GM12878 (cell line): ENCODE data around the gene OGFOD3. TPM values are rescaled to one million over a fixed set of nuclear protein-coding genes. Genes with fewer than 3 reads are reported as not detected.

Experiments
- ATF2 ChIP-seq: IDR thresholded peaks from 2 replicates; pipeline ENCODE4 v1.6.1; 2012; ENCODE audit warnings: low read length, inconsistent platforms
- BACH1 ChIP-seq: fragments of 450-650 bp; IDR thresholded peaks from 2 replicates; pipeline ENCODE4 v1.6.1; 2017; ENCODE audit warnings: mild to moderate bottlenecking, borderline replicate concordance
- CHD4 ChIP-seq: fragments of 200-600 bp; sonication (generic); IDR thresholded peaks from 2 replicates; pipeline ENCODE4 v1.6.1; 2016; ENCODE audit warnings: mild to moderate bottlenecking
- CTCF ChIP-seq, 3 experiments: IDR thresholded peaks in 2 of 3; conservative IDR thresholded peaks in 1 of 3; 2 replicates each; pipeline ENCODE4 v1.5.1; 2011; ENCODE audit warnings: low read depth in 3 of 3, low read length in 3 of 3, mild to moderate bottlenecking in 3 of 3, control low read depth in 2 of 3, moderate library complexity in 2 of 3, inconsistent platforms in 1 of 3, mixed read lengths in 1 of 3; ENCODE audit not compliant: control insufficient read depth in 2 of 3, insufficient read depth in 1 of 3; ENCODE audit errors: extremely low read depth in 1 of 3
- EED ChIP-seq: sonication (generic); IDR thresholded peaks from 2 replicates; pipeline ENCODE4 v1.6.1; 2016; ENCODE audit warnings: antibody characterized with exemption, low read depth
- GATAD2B ChIP-seq: fragments of 450-650 bp; conservative IDR thresholded peaks from 2 replicates; pipeline ENCODE4 v1.6.1; 2017; ENCODE audit warnings: low read depth, mild to moderate bottlenecking, moderate library complexity
- IRF4 ChIP-seq: IDR thresholded peaks from 2 replicates; pipeline ENCODE4 v1.6.1; 2011; ENCODE audit warnings: low read depth, low read length
- KLF5 ChIP-seq: fragments of 450-650 bp; IDR thresholded peaks from 2 replicates; pipeline ENCODE4 v1.6.1; 2014; ENCODE audit warnings: mild to moderate bottlenecking; ENCODE audit not compliant: partially characterized antibody
- NFIC ChIP-seq: IDR thresholded peaks from 2 replicates; pipeline ENCODE4 v1.6.1; 2012; ENCODE audit warnings: low read depth, mild to moderate bottlenecking, inconsistent platforms, low read length, moderate library complexity
- NFYB ChIP-seq: IDR thresholded peaks from 2 replicates; pipeline ENCODE4 v1.6.1; 2011; ENCODE audit warnings: low read depth, mild to moderate bottlenecking, low read length, improper control_type of control experiment, moderate library complexity; ENCODE audit not compliant: insufficient read depth
- POLR2AphosphoS2 ChIP-seq: IDR thresholded peaks from 2 replicates; pipeline ENCODE4 v1.6.1; 2011; ENCODE audit warnings: low read depth, mild to moderate bottlenecking, low read length, improper control_type of control experiment, moderate library complexity
- POLR2AphosphoS5 ChIP-seq: IDR thresholded peaks from 2 replicates; pipeline ENCODE4 v1.6.1; 2011; ENCODE audit warnings: mild to moderate bottlenecking, low read length, inconsistent platforms
- REST ChIP-seq: IDR thresholded peaks from 2 replicates; pipeline ENCODE4 v1.6.1; 2012; ENCODE audit warnings: mild to moderate bottlenecking, low read depth, low read length
- SREBF2 ChIP-seq: IDR thresholded peaks from 2 replicates; pipeline ENCODE4 v1.6.1; 2012; ENCODE audit warnings: mild to moderate bottlenecking, low read length
- SRF ChIP-seq, 2 experiments: IDR thresholded peaks; 2 replicates each; pipeline ENCODE4 v1.6.1; 2011; ENCODE audit warnings: low read depth in 2 of 2, low read length in 2 of 2, mild to moderate bottlenecking in 1 of 2, moderate library complexity in 1 of 2
- TCF12 ChIP-seq: IDR thresholded peaks from 2 replicates; pipeline ENCODE4 v1.6.1; 2011; ENCODE audit warnings: low read depth, mild to moderate bottlenecking, low read length
- WRNIP1 ChIP-seq: IDR thresholded peaks from 2 replicates; pipeline ENCODE4 v1.6.1; 2011; ENCODE audit warnings: low read depth, low read length, improper control_type of control experiment, borderline replicate concordance
- ZNF207 ChIP-seq: fragments of 450-650 bp; IDR thresholded peaks from 2 replicates; pipeline ENCODE4 v1.6.1; 2014; ENCODE audit warnings: antibody characterized with exemption, mild to moderate bottlenecking, borderline replicate concordance
- ZNF622 ChIP-seq: fragments of 450-650 bp; IDR thresholded peaks from 2 replicates; pipeline ENCODE4 v1.6.1; 2017; ENCODE audit warnings: mild to moderate bottlenecking, inconsistent platforms
- polyA plus RNA-seq, 11 experiments: library from polyadenylated mRNA; depleted of rRNA in 4 of 11; unstranded in 6 of 11; stranded (reverse) in 5 of 11; fragments of >200 nt; fragmentation: Nextera tagmentation in 4 of 11; fragmentation: Illumina TruSeq in 1 of 11; extraction: Ambion mirVana in 4 of 11; extraction: Trizol in 1 of 11; gene quantifications; 1 replicate in 1 of 11; 2 replicates in 10 of 11; pipeline versions ENCODE4 v1.2.1 to v1.2.3, GENCODE V29; 2011 to 2016; ENCODE audit warnings: inconsistent platforms in 2 of 11, missing spikeins in 2 of 11, low read depth in 1 of 11
- total RNA-seq, 4 experiments: library from RNA; depleted of rRNA in 3 of 4; stranded (reverse); fragments of >200 nt in 3 of 4; fragmentation: Illumina TruSeq in 1 of 4; extraction: Trizol in 1 of 4; gene quantifications; 2 replicates each; pipeline versions ENCODE4 v1.2.1 to v1.2.3, GENCODE V29; 2013 to 2021
- TF ChIP-seq, protein P1 (sequence below): IDR thresholded peaks from 2 replicates; pipeline ENCODE4 v1.6.1; 2011; ENCODE audit warnings: low read depth, low read length, improper control_type of control experiment, borderline replicate concordance
- TF ChIP-seq, protein P2 (sequence below): IDR thresholded peaks from 2 replicates; pipeline ENCODE4 v1.6.1; 2012; ENCODE audit warnings: low read depth, low read length, improper control_type of control experiment

OGFOD3 gene
- total and polyA plus RNA-seq, 10 of the 15 experiments (the other 5 are each of a cell fraction or from before 2014, with no cell fraction given) = 0.48 to 28.4 (median 18.3) TPM

DNA sequence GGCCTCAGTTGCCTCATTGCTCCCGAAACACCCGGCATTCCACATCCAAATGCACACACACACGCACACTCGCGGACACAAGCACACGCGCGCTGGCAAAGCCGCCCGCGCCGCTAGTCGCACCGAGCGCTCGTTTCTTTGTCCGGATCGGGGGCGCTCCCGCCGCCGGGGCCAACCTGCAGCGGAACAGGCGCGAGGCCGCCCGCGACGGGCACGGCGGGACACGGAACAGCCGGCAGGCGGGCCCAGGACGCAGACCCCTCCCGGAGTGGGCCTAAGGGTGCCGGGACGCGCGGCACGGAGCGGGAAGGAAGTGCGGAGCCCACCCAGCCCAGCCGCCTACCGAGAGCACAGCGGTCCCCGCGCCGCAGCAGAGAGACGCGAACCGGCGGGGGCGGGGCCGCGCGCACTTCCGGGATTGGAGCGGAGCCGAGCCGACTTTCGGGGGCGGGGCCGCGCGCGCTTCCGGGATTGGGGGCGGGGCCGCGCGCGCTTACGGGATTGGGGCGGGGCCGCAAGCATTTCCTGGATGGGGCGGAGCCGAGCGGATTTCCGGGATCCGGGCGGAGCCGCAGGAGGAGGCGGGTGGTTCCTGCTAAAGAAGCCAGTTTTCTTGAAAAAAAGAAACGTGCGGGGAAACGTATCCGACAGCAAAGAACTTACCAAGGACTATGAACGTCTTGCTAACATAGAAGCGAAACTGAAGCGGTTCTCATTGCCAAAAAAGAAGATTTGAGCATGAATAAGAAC, 32.1 kb upstream of the OGFOD3 start, which contains the start of gene CYBC1 (continued):
- TF ChIP-seq ZNF207 = peak; percentile 83
- TF ChIP-seq, protein P1, sequence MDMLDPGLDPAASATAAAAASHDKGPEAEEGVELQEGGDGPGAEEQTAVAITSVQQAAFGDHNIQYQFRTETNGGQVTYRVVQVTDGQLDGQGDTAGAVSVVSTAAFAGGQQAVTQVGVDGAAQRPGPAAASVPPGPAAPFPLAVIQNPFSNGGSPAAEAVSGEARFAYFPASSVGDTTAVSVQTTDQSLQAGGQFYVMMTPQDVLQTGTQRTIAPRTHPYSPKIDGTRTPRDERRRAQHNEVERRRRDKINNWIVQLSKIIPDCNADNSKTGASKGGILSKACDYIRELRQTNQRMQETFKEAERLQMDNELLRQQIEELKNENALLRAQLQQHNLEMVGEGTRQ = no peak
- peak; percentile 87 for TF ChIP-seq BACH1
- no peak for TF ChIP-seq CTCF (IDR thresholded peaks at IDR 0.05 in 2 of 3, conservative IDR thresholded peaks at IDR 0.05 in 1 of 3; ENCODE audit: control insufficient read depth in 2 of 3, extremely low read depth in 1 of 3, insufficient read depth in 1 of 3, low read depth in 3 of 3, low read length in 3 of 3)
- no peak for TF ChIP-seq ATF2
- TF ChIP-seq, protein P2, sequence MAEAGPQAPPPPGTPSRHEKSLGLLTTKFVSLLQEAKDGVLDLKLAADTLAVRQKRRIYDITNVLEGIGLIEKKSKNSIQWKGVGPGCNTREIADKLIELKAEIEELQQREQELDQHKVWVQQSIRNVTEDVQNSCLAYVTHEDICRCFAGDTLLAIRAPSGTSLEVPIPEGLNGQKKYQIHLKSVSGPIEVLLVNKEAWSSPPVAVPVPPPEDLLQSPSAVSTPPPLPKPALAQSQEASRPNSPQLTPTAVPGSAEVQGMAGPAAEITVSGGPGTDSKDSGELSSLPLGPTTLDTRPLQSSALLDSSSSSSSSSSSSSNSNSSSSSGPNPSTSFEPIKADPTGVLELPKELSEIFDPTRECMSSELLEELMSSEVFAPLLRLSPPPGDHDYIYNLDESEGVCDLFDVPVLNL = no peak
- peak; percentile 56; the same call in 1 of the 2 replicates for TF ChIP-seq POLR2AphosphoS2
- TF ChIP-seq KLF5 = no peak
- TF ChIP-seq EED = 0 out of 2 replicates have a peak, but pooled peaks have one; percentile 32
- TF ChIP-seq NFIC = no peak
- 0 out of 4 replicates have a peak, but pooled peaks of 1 of the 2 experiments have one; percentile 39 for TF ChIP-seq SRF (IDR thresholded peaks at IDR 0.05; ENCODE audit: low read depth in 2 of 2, low read length in 2 of 2)
- TF ChIP-seq IRF4 = no peak
- TF ChIP-seq POLR2AphosphoS5 = peak; percentile 87
- TF ChIP-seq REST = no peak
- TF ChIP-seq CHD4 = no peak
- TF ChIP-seq WRNIP1 = no peak
- TF ChIP-seq ZNF622 = no peak
- TF ChIP-seq NFYB = no peak
- no peak for TF ChIP-seq SREBF2
- 0 out of 2 replicates have a peak, but pooled peaks have one; percentile 7 for TF ChIP-seq TCF12
- TF ChIP-seq GATAD2B = peak; percentile 99
